ENCODE measurements around the gene KDM8.

- TF ChIP-seq EZH2 (IDR thresholded peaks at IDR 0.05) (no peak), POLR2AphosphoS5 (IDR thresholded peaks at IDR 0.05; ENCODE audit: borderline replicate concordance, low read depth, low read length) (no peak)
Observed at GRCh38 chr16:27198451-27199234, 4.7 kb upstream of the KDM8 start.
